Right lobe of liver (tissue), 6 donors: Measurements from ENCODE around the gene TRAPPC6A. TPM values are rescaled to one million over a fixed set of nuclear protein-coding genes. Genes with fewer than 3 reads are reported as not detected.

Experiments
- ATAC-seq, 4 donors: fragments of 200-7000 bp; cut with Tn5 transposase; one replicate each; pipeline ENCODE4 v1.9.1; 2020; ENCODE audit warnings: mild to moderate bottlenecking in 4 of 4, moderate library complexity in 4 of 4
- DNase-seq, 3 donors: peaks; one replicate each; pipeline ENCODE4 v3.0.0-alpha.2; 2020
- H3K27ac ChIP-seq, 3 donors: fragments of 200-600 bp; one replicate each; pipeline ENCODE4 v1.8.0; 2022
- H3K27me3 ChIP-seq, 2 donors: fragments of 200-600 bp; one replicate each; pipeline ENCODE4 v1.8.0; 2022
- H3K36me3 ChIP-seq, 4 donors: fragments of 200-600 bp; sonication (generic) in 1 of 4; one replicate each; pipeline versions ENCODE4 v1.5.1 to v1.8.0; 2017 to 2022; ENCODE audit warnings: control low read depth in 1 of 4
- H3K4me1 ChIP-seq, 4 donors: fragments of 200-600 bp; sonication (generic) in 1 of 4; one replicate each; pipeline versions ENCODE4 v1.5.1 to v1.8.0; 2017 to 2022; ENCODE audit warnings: control low read depth in 1 of 4
- H3K4me3 ChIP-seq, 3 donors: fragments of 200-600 bp; one replicate each; pipeline ENCODE4 v1.8.0; 2022
- H3K9me3 ChIP-seq, 4 donors: fragments of 200-600 bp; sonication (generic) in 1 of 4; one replicate each; pipeline versions ENCODE4 v1.5.1 to v1.8.0; 2017 to 2022; ENCODE audit warnings: control low read depth in 1 of 4
- CTCF ChIP-seq, 4 donors: fragments of 200-600 bp in 3 of 4; fragments of 450-650 bp in 1 of 4; IDR thresholded peaks; one replicate each; pipeline versions ENCODE4 v1.5.1 to v1.8.0; 2016 to 2022; ENCODE audit warnings: antibody characterized with exemption in 4 of 4, mild to moderate bottlenecking in 2 of 4
- POLR2A ChIP-seq: fragments of 450-650 bp; IDR thresholded peaks from one replicate; pipeline ENCODE4 v1.6.1; 2017; ENCODE audit warnings: antibody characterized with exemption, mild to moderate bottlenecking
- WGBS: methylation state at CpG from one replicate; pipeline ENCODE4 v1.1.6; 2018; ENCODE audit warnings: low coverage, low lambda C conversion rate; ENCODE audit not compliant: insufficient coverage; ENCODE audit errors: missing lambda C conversion rate; 5-methylcytosine and 5-hydroxymethylcytosine counted together
- intact Hi-C, 2 donors: fragments of 100-400 bp; cut with DNase I; formaldehyde crosslinking; loops; one replicate each; pipeline versions ENCODE4 v1.11.2 to v1.14.1; 2022
- total RNA-seq, 6 experiments: library from RNA; depleted of rRNA in 2 of 6; stranded (reverse); fragments of >200 nt in 2 of 6; fragmentation: NEBNext Ultra II Directional in 3 of 6; extraction: Animal tissue kit (Norgen Biotek cat#: 25700) in 3 of 6; gene quantifications; one replicate each; pipeline versions ENCODE4 v1.1.0 to v1.2.4, GENCODE V29; 2016 to 2023
- donor health status: DM: no; HTN: yes; CAD: no.
- donor health status: DM: no; HTN: no; CAD: no.
- donor health status: DM: no; HTN: no; CAD: no.
- donor health status: DM: no; HTN: yes; CAD: no.
- donor health status: DM: no; HTN: yes; CAD: no.

The TRAPPC6A gene
- total RNA-seq, 6 experiments from 2014 or later = 13.1 to 33.3 (median 23.7) TPM

GRCh38 chr19:45152504-45153338 is 25.3 kb downstream of the TRAPPC6A start:
- Histone ChIP-seq H3K27ac (no peak overlapping the region), H3K27me3 (peaks cover 0 to 24% of the 10 kb centered on the region in 2 donors), H3K4me1 (peaks cover 0 to 20% (median 8%) of the 10 kb centered on the region in 4 donors), H3K4me3 (peak overlapping the region in 1 of 3 donors; percentile 24), H3K36me3 (no peaks in the 10 kb centered on the region), H3K9me3 (no peaks in the 10 kb centered on the region)
- peak; percentile 13 to 55 (median 46) for ATAC-seq
- TF ChIP-seq POLR2A (no peak), CTCF (IDR thresholded peaks at IDR 0.05) (no peak)
- intact Hi-C loops = loop anchor here in 1 of 2 donors (10.0 kb wide), 1 partner anchor 192 kb away; the partner anchor contains the start of gene KLC3
- DNase-seq = peak in 1 of 3 donors; percentile 47
- WGBS = 7% methylated on average over 9 of the region's 91 CpGs

- Histone ChIP-seq H3K4me1 (peaks cover 0 to 20% (median 8%) of the 10 kb centered on the region in 4 donors), H3K27ac (no peak overlapping the region), H3K27me3 (peaks cover 0 to 24% of the 10 kb centered on the region in 2 donors), H3K36me3 (no peaks in the 10 kb centered on the region), H3K4me3 (no peak overlapping the region), H3K9me3 (no peaks in the 10 kb centered on the region)
- intact Hi-C loops = loop anchor here in 1 of 2 donors (10.0 kb wide), 1 partner anchor 193 kb away; the partner anchor contains the start of gene KLC3
- ATAC-seq = no peak
- TF ChIP-seq POLR2A (no peak), CTCF (IDR thresholded peaks at IDR 0.05) (no peak)
- no peak for DNase-seq
- no CpG with 5 or more reads among the region's 64 CpGs for WGBS
Observed at GRCh38 chr19:45151821-45152503, 26.1 kb downstream of the TRAPPC6A start.

GRCh38 chr19:45151320-45151719 is 26.7 kb downstream of the TRAPPC6A start:
- H3K4me1 ChIP-seq = peaks cover 0 to 20% (median 8%) of the 10 kb centered on the region in 4 donors
- peaks cover 0 to 24% of the 10 kb centered on the region in 2 donors for H3K27me3 ChIP-seq
- intact Hi-C loops = loop anchor here in 1 of 2 donors (10.0 kb wide), 1 partner anchor 193 kb away; the partner anchor contains the start of gene KLC3
- no peaks in the 10 kb centered on the region for H3K9me3 ChIP-seq
- no peak for DNase-seq
- WGBS = no CpG with 5 or more reads among the region's 7 CpGs
- ATAC-seq = no peak
- no peak overlapping the region for H3K4me3 ChIP-seq
- no peak overlapping the region for H3K27ac ChIP-seq
- no peaks in the 10 kb centered on the region for H3K36me3 ChIP-seq
- TF ChIP-seq POLR2A (no peak), CTCF (IDR thresholded peaks at IDR 0.05) (no peak)

GRCh38 chr19:45150751-45151281 is 27.2 kb downstream of the TRAPPC6A start:
- intact Hi-C loops = loop anchor here in 1 of 2 donors (10.0 kb wide), 1 partner anchor 194 kb away; the partner anchor contains the start of gene KLC3
- WGBS = no CpG with 5 or more reads among the region's 4 CpGs
- ATAC-seq = peak in 3 of 4 donors; percentile 6 to 43 (median 27)

More at GRCh38 chr19:45150751-45151281, 27.2 kb downstream of the TRAPPC6A start:
- Histone ChIP-seq H3K9me3 (no peaks in the 10 kb centered on the region), H3K27me3 (peaks cover 0 to 24% of the 10 kb centered on the region in 2 donors), H3K4me1 (peaks cover 0 to 20% (median 8%) of the 10 kb centered on the region in 4 donors), H3K27ac (no peak overlapping the region), H3K4me3 (no peak overlapping the region), H3K36me3 (no peaks in the 10 kb centered on the region)
- DNase-seq = no peak
- TF ChIP-seq CTCF (IDR thresholded peaks at IDR 0.05) = no peak
